ENCODE measurements around the gene UGT1A3.
A peak's percentile ranks its signal among the peaks of the same experiment; 100 is the strongest.
"Not testable (repeated sequence)": the region's sequence is repeated elsewhere in the genome, so short reads cannot be mapped to it uniquely, and the experiment has no call there.

The UGT1A3 gene

GRCh38 chr2:233708942-233709341 is 19.9 kb upstream of the UGT1A3 start:
- DNase-seq = no peak

GRCh38 chr2:233711312-233712008 is 17.4 kb upstream of the UGT1A3 start:
- peak; percentile 88 for DNase-seq

- DNase-seq = no peak
These were observed 16.1 kb upstream of the UGT1A3 start, which contains the start of gene UGT1A5 for GRCh38 chr2:233712611-233713261. TSS of gene UGT1A5 (plus strand) at chr2:233712907. CDS start at chr2:233712992, 85 bp downstream.

DNA sequence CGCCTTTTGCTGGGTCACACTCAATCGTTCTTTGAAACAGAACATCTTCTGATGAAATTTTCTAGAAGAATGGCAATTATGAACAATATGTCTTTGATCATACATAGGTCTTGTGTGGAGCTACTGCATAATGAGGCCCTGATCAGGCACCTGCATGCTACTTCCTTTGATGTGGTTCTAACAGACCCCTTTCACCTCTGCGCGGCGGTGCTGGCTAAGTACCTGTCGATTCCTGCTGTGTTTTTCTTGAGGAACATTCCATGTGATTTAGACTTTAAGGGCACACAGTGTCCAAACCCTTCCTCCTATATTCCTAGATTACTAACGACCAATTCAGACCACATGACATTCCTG is 15.6 kb upstream of the UGT1A3 start:
- DNase-seq = no peak

- DNase-seq = no peak
These were observed 14.7 kb upstream of the UGT1A3 start for GRCh38 chr2:233714121-233714520.

GRCh38 chr2:233718552-233718951 is 10.3 kb upstream of the UGT1A3 start, which contains the start of gene UGT1A4:
TSS of gene UGT1A4 (plus strand) at chr2:233718736. CDS start at chr2:233718821, 85 bp downstream.
- no peak for DNase-seq

DNA sequence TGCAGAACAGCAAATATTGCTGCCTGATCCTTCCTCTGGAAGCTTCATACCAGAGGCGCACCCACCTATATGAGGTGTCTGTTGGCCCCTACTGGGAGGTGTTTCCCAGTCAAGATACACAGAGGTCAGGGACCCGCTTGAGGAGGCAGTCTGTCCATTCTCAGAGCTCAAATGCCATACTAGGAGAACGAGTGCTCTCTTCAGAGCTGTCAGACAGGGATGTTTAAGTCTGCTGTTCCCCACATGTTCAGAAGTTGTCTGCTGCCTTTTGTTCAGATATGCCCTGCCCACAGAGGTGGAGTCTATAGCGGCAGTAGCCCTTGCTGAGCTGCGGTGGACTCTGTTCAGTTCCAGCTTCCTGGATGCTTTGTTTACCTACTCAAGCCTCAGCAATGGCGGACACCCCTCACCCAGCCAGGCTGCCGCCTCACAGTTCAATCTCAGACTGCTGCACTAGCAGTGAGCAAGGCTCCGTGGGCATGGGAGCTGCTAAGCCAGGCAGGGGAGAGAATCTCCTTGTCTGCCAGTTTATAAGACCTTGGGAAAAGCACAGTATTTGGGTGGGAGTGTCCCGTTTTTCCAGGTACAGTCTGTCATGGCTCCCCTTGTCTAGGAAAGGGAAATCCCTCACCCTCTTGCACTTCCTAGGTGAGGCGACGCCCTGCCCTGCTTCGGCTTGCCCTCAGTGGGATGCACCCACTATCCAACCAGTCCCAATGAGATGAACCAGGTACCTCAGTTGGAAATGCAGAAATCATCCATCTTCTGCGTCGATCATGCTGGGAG is 8.2 kb downstream of the UGT1A3 start:
- DNase-seq = not testable (repeated sequence)

- no peak for DNase-seq
These were observed 12.0 kb downstream of the UGT1A3 start for GRCh38 chr2:233740870-233741269.

GRCh38 chr2:233743464-233744259 is 14.8 kb downstream of the UGT1A3 start:
- DNase-seq = no peak

DNA sequence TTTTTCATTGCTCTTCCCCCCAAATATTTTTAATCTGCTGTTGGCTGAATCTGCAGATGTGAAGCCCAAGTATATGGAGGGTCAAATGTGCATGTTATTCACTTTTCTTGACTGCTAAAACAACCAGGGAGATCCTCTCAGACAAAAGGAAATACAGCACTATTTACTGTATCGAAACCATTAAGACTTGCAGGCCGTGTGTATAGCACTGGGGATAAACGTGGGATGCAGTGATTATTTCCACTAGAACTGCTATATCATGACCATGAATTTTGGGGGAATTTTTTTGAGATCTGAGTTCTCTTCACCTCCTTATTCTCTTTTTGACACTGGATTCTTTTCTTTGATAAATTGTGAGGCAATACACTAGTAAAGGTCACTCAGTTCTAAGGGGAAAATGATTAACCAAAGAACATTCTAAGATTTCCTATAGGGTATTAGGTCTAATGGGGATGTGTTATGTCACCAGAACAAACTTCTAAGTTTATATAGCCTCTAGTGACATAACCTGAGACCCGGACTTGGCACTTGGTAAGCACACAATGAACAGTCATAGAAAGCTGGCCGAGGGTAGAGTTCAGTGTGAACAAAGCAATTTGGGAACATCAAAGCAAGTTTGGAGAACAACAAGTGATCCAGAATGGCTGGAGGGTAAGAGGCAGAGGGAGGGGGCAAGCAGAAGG is 16.4 kb downstream of the UGT1A3 start:
- no peak for DNase-seq

DNA sequence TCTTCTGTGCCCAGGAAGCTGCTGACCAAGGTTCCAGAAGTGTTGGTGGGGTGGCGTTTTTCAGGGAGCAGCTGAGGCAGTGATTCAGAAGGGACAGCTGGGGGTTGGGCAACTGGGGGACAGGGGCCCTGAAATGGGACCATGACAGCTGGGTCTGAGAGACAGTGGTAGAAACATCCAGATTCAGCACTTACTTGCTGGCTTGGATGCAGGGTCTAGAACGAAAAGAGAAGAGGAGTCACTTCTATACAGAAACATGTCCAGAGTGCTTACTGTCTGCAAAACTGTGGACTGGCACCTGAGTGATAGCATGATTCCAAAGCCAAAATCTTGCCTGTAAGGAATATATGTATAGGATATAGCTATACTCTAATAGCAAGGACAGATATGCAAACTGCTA is 17.0 kb downstream of the UGT1A3 start:
- not testable (repeated sequence) for DNase-seq

DNA sequence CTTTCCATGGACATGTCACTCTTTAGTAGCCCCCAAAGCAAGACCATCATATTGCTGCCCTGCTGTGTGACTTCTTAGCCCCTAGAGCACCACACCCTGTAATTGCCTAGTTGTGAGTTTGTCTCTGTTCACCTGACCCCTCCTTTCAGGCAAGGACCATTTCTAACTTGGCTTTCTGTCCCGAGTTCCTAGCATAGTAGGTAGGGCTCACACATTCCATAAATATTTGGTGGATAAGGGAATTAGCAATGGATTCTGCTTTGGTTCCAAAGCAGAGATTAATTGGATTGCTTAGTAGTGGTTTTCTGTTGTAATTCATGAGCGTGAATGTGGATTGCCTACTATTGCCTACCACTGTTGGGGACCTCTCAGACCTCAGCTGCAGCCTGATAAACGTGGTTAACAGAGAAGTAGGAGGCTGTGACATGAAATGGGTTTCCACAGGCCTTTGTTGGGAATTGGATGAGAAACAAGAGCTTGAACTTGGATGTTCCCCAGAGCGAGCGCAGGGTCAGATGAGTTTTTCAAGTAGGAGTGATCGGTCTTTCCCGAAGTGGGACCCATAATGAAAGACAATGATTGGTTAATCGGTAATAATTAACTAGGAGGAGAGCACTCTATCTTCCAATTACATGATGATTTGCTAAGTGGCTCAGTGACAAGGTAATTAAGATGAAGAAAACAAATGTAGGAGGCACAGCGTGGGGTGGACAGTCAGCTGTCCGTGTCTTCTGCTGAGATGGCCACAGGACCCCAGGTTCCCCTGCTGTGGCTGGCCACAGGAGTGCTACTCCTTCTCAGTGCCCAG is 17.8 kb downstream of the UGT1A3 start:
- DNase-seq = no peak

DNA sequence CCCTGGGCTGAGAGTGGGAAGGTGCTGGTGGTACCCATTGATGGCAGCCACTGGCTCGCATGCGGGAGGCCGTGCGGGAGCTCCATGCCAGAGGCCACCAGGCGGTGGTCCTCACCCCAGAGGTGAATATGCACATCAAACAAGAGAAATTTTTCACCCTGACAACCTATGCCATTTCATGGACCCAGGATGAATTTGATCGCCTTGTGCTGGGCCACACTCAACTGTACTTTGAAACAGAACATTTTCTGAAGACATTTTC is 18.4 kb downstream of the UGT1A3 start:
- no peak for DNase-seq

- not testable (repeated sequence) for DNase-seq
These were observed 21.8 kb downstream of the UGT1A3 start for GRCh38 chr2:233750689-233751088.

- DNase-seq = not testable (repeated sequence)
These were observed 22.6 kb downstream of the UGT1A3 start for GRCh38 chr2:233751212-233752009.

DNA sequence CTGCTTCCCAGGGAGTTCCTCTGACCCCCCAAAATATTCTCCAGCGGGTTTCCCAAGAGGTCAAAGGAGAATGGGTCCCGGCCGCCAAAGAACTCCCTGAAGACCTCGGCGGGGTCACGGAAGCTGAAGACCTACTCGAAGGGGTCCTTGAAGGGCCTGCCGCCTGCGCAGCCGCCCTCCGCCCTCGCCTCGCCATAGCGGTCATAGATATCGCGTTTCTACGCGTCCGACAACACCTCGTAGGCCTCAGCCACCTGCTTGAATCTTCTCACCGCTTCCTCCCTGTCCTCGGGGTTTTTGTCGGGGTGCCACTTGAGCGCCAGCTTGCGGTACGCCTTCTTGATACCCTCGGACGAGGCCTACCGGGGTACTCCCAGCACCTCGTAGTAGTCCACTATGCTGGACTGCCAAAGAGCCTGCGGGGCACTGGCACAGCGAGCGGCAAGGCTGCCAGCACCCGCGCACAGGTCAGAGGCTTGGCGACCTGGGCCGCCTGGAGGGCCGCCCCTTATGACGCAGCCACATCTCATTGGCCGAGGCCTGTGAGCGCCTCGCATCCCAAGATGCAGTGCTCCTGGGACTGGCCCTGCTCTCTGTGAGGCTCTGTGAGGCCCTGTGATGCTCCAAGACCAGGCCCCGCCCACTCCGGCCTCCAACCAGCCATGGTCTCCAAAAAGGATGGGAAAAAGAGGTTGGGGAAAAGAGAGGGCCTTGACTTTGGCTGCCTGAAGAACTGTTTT is 26.2 kb downstream of the UGT1A3 start:
- DNase-seq = no peak

- no peak for DNase-seq
These were observed 27.7 kb downstream of the UGT1A3 start for GRCh38 chr2:233756429-233757081.

DNA sequence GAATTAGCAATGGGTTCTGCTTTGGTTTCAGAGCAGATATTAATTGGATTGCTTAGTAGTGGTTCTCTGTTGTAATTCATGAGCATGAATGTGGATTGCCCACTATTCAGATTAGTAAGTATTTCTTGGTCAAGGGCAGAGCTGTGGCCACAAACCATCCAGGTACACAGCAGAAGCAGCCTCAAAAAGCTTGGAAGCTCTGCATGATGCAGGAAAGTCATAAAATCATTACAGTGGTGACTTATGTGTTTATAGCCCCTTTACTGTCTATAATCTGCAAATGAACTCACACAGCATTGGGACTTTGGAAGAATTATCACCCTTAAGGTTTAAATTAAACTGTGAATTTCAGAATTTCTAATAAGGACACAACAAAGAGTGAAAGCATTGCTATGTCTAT is 29.3 kb downstream of the UGT1A3 start:
- DNase-seq = no peak

DNA sequence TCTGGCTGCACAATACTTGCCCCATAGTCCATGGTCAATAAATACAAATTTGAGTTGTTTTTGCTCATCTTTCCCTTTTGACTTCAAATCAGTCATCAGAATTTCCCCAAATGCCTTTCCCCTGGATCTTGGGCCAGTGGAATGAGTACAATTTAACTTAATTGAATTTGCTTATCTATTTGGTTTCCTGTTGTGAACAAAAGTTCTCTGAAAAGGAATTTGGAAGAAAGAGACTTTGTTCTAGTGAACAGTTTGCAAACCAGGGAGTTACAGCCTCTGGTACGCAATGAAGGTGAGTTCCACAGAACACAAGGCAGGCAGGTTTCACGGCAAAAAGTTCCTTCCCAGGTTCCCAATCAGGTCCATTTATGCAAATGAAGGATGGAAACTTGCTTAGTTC is 30.0 kb downstream of the UGT1A3 start:
- DNase-seq = no peak

DNA sequence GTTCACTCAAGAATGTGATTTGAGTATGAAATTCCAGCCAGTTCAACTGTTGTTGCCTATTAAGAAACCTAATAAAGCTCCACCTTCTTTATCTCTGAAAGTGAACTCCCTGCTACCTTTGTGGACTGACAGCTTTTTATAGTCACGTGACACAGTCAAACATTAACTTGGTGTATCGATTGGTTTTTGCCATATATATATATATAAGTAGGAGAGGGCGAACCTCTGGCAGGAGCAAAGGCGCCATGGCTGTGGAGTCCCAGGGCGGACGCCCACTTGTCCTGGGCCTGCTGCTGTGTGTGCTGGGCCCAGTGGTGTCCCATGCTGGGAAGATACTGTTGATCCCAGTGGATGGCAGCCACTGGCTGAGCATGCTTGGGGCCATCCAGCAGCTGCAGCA is 31.2 kb downstream of the UGT1A3 start, which contains the start of gene UGT1A1:
Gene UGT1A1, plus strand, starts transcription at position 228 of the 400 bp plus-strand sequence. Its CDS starts 18 bp downstream, at position 246.
- no peak for DNase-seq

Measured in activated effector memory CD4-positive, alpha-beta T cell treated with anti-CD3 and anti-CD28 coated beads, Interleukin-2, amount 50 U/mL, for 16 hours (primary cell).